ENCODE data around the gene HAT1.

DNA sequence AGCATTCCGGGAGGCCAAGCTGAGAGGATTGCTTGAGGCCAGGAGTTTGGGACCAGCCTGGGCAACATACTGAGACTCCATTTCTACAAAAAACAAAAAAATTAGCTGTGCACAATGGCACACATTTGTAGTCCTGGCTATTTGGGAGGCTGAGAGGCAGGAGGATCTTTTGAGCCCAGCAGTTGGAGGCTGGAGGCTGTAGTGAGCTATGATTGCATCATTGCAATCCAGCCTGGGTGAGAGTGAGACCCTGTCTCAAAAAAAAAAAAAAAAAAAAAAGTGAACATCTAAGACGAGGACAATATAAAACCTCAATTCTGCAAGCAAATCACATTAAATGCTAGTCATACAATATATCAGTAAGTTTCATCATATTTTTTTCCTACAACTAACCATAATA is 2.8 kb upstream of the HAT1 start:
- TF ChIP-seq, protein P1, sequence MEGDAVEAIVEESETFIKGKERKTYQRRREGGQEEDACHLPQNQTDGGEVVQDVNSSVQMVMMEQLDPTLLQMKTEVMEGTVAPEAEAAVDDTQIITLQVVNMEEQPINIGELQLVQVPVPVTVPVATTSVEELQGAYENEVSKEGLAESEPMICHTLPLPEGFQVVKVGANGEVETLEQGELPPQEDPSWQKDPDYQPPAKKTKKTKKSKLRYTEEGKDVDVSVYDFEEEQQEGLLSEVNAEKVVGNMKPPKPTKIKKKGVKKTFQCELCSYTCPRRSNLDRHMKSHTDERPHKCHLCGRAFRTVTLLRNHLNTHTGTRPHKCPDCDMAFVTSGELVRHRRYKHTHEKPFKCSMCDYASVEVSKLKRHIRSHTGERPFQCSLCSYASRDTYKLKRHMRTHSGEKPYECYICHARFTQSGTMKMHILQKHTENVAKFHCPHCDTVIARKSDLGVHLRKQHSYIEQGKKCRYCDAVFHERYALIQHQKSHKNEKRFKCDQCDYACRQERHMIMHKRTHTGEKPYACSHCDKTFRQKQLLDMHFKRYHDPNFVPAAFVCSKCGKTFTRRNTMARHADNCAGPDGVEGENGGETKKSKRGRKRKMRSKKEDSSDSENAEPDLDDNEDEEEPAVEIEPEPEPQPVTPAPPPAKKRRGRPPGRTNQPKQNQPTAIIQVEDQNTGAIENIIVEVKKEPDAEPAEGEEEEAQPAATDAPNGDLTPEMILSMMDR (IDR thresholded peaks at IDR 0.05; ENCODE audit: low read depth, low read length) = no peak
- no peak for TF ChIP-seq EZH2phosphoT487 (IDR thresholded peaks at IDR 0.05; ENCODE audit: low read depth)

Measured in OCI-LY3 (cell line).